Loucy (cell line): ENCODE data around the gene S1PR1.

Experiments used
- CTCF ChIP-seq: fragments of 200-600 bp; sonication (generic); conservative IDR thresholded peaks from 2 replicates; pipeline ENCODE4 v1.5.1; 2014; ENCODE audit warnings: mild to moderate bottlenecking, antibody characterized with exemption, low read length
- EZH2phosphoT487 ChIP-seq: fragments of 200-600 bp; IDR thresholded peaks from 2 replicates; pipeline ENCODE4 v1.6.1; 2018; ENCODE audit warnings: antibody characterized with exemption, mild to moderate bottlenecking, moderate library complexity, borderline replicate concordance

DNA sequence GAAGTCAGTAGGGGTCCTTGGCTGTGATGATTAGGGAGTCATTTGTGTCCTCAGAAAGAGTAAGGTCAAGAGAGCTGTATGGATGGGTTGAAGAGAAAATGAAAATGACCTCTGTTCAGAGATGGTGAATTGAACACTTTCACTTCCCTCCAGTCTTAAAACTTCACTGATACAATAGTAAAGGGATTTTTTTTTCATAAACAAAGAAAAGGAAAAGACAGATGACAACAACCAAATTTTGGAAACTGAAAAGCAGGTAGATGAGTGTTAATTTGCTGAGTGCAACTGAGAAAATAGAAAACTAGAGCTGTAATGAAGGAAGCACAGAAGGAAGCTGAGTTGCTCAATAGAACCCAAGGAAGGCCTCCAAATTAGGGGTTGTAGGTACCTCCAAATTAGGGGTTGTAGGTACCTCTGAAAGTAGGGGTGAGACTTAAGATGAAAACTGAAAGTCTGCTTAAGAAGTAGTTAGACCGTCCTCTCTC is 14.8 kb upstream of the S1PR1 start:
- TF ChIP-seq CTCF: no peak
- TF ChIP-seq EZH2phosphoT487: no peak
